Activated B cell treated with CpG ODN at 0.5 μM for 24 hours (primary cell): ENCODE results near the gene FAU. TPM values are rescaled to one million over a fixed set of nuclear protein-coding genes. Genes with fewer than 3 reads are reported as not detected.

ENCODE experiments used
- ATAC-seq: fragments of 200-7000 bp; cut with Tn5 transposase; one replicate; pipeline ENCODE4 v1.10.0; 2021; ENCODE audit warnings: low read depth, mild to moderate bottlenecking, moderate library complexity
- CTCF ChIA-PET: fragments of 350-600 bp; sonication (Branson Sonifier 250); formaldehyde crosslinking; loops from one replicate; lab custom pipeline; 2021; ENCODE audit warnings: antibody characterized with exemption; lab: Charles Lee
- POLR2A ChIA-PET: fragments of 350-600 bp; sonication (Branson Sonifier 250); formaldehyde crosslinking; loops from one replicate; lab custom pipeline; 2021; ENCODE audit warnings: antibody characterized with exemption; lab: Charles Lee
- DNase-seq: peaks from one replicate; pipeline ENCODE4 v3.0.0; 2022
- H3K27ac Mint-ChIP-seq: one replicate; pipeline ENCODE4 v1.8.0; 2020; ENCODE audit warnings: mixed read lengths
- H3K27me3 Mint-ChIP-seq: one replicate; pipeline ENCODE4 v1.8.0; 2021; ENCODE audit warnings: mixed read lengths
- H3K36me3 Mint-ChIP-seq: one replicate; pipeline ENCODE4 v1.8.0; 2021; ENCODE audit warnings: low read depth, mixed read lengths
- H3K4me1 Mint-ChIP-seq: one replicate; pipeline ENCODE4 v1.8.0; 2021; ENCODE audit warnings: mixed read lengths
- H3K4me3 Mint-ChIP-seq: one replicate; pipeline ENCODE4 v1.8.0; 2020; ENCODE audit warnings: mild to moderate bottlenecking, mixed read lengths
- H3K9me3 Mint-ChIP-seq: one replicate; pipeline ENCODE4 v1.8.0; 2020; ENCODE audit warnings: mixed read lengths
- intact Hi-C: fragments of 100-400 bp; cut with micrococcal nuclease; formaldehyde crosslinking; loops from one replicate; pipeline ENCODE4 v1.15.1; 2024
- total RNA-seq: library from RNA; stranded (reverse); gene quantifications from 2 replicates; pipeline ENCODE4 v1.2.3, GENCODE V29; 2022
- TF ChIP-seq, protein P1 (sequence below): fragments of 200-600 bp; IDR thresholded peaks from one replicate; pipeline ENCODE4 v1.8.0; 2022; ENCODE audit warnings: antibody characterized with exemption, mild to moderate bottlenecking

Gene FAU
- total RNA-seq, 1 donor from 2014 or later = 1,416 TPM

DNA sequence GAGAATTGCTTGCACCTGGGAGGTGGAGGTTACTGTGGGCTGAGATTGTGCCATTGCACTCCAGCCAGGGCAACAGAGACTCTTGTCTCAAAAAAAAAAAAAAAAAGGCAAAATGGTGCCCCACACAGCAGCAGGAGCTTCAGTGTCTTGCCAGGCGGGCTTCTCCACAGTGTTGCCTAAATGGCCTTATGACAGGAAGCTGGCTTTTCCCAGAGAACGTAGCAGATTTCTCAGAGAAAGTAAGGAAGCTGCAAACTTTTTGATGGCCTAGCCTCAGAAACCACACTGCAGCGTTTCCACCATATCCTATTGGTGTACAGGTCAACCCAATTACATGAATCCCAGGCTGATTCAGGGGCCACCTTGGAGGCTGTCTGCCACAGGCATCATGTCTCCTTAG, 35.4 kb upstream of the FAU start:
- CTCF ChIA-PET = no interaction called here
- TF ChIP-seq, protein P1, sequence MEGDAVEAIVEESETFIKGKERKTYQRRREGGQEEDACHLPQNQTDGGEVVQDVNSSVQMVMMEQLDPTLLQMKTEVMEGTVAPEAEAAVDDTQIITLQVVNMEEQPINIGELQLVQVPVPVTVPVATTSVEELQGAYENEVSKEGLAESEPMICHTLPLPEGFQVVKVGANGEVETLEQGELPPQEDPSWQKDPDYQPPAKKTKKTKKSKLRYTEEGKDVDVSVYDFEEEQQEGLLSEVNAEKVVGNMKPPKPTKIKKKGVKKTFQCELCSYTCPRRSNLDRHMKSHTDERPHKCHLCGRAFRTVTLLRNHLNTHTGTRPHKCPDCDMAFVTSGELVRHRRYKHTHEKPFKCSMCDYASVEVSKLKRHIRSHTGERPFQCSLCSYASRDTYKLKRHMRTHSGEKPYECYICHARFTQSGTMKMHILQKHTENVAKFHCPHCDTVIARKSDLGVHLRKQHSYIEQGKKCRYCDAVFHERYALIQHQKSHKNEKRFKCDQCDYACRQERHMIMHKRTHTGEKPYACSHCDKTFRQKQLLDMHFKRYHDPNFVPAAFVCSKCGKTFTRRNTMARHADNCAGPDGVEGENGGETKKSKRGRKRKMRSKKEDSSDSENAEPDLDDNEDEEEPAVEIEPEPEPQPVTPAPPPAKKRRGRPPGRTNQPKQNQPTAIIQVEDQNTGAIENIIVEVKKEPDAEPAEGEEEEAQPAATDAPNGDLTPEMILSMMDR = no peak
- Mint-ChIP-seq H3K4me1 (peaks cover 12% of the 10 kb centered on the region), H3K9me3 (no peaks in the 10 kb centered on the region), H3K27ac (no peak overlapping the region), H3K36me3 (no peaks in the 10 kb centered on the region), H3K27me3 (no peaks in the 10 kb centered on the region), H3K4me3 (no peak overlapping the region)
- no peak for DNase-seq
- ATAC-seq = no peak
- POLR2A ChIA-PET = interaction anchor here (0.7 to 1.0 kb wide), 3 partner anchors 12 to 56 kb away, joined by 4 to 5 read pairs (median 4); partner anchors contain the start of gene SYVN1
- intact Hi-C loops = no loop called here

DNA sequence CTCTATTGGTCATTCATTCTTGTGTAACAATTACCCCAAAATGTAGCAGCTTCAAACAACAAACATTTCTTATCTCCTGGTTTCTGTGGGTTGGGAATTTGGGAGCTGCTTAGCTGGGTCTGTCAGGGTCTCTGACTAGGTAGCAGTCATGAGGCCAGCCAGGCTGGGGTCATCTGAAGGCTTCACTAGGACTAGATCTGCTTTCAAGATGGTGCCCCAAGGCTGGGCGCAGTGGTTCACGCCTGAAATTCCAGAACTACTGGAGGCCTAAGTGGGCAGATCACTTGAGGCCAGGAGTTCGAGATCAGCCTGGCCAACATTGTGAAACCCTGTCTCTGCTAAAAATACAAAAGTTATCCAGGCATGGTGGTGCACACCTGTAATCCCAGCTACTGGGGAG, 35.0 kb upstream of the FAU start:
- no peaks in the 10 kb centered on the region for H3K36me3 Mint-ChIP-seq
- POLR2A ChIA-PET = interaction anchor here (0.7 to 1.0 kb wide), 2 partner anchors 12 to 22 kb away, joined by 4 read pairs; partner anchors contain the start of gene SYVN1

DNA sequence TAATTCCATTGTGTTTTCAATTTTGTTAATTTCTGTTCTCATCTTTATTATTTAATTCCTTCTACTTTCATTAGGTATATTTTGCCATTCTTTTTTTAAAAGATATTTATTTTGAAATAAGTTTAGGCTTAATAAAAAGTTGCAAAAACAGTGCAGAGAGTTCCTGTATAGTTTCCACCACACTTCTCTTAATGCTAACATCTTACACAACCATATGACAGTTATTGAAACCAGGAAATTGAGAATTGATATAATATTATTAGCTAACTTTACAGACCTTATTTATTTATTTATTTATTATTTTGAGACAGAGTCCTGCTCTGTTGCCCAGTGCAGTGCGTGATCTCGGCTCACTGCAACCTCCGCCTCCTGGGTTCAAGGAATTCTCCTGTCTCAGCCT, 34.3 kb upstream of the FAU start:
- Mint-ChIP-seq H3K9me3 (no peaks in the 10 kb centered on the region), H3K27me3 (no peaks in the 10 kb centered on the region), H3K36me3 (no peaks in the 10 kb centered on the region), H3K4me3 (no peak overlapping the region), H3K27ac (no peak overlapping the region), H3K4me1 (peaks cover 19% of the 10 kb centered on the region)
- DNase-seq = no peak
- CTCF ChIA-PET = no interaction called here
- POLR2A ChIA-PET = interaction anchor here (1.0 kb wide), 1 partner anchor 21 kb away, joined by 4 read pairs; the partner anchor contains the start of gene SYVN1
- no peak for ATAC-seq
- intact Hi-C loops = no loop called here
- TF ChIP-seq, protein P1 = no peak

More for the DNA sequence above, 35.0 kb upstream of the FAU start:
- TF ChIP-seq, protein P1 = no peak
- Mint-ChIP-seq H3K27ac (no peak overlapping the region), H3K4me3 (no peak overlapping the region), H3K9me3 (no peaks in the 10 kb centered on the region), H3K4me1 (peaks cover 16% of the 10 kb centered on the region), H3K27me3 (no peaks in the 10 kb centered on the region)
- ATAC-seq (no peak), DNase-seq (no peak)
- CTCF ChIA-PET = no interaction called here
- intact Hi-C loops = no loop called here

DNA sequence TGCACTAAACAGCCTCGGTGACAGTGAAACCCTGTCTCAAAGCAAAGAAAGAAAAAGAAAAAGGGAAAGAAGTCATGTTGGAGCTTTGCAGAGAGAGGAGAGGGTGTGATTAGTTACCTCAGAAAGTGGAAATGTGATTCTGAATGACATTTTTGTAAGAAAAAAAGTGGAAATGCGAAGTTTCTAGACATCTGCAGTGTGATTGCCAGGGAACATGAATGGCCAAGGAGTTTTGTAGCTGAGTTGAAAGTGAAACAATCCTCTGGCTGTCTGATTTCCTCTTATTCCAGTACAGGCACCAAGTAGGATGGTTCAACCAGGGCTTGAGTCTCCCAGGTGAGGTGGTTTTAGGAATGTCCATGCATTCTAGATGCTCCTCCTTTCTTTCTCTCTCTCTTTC, 30.2 kb upstream of the FAU start:
- peak overlapping the region; percentile 26 for H3K27ac Mint-ChIP-seq
- H3K4me3 Mint-ChIP-seq = peak overlapping the region; percentile 30
- intact Hi-C loops = no loop called here
- no peaks in the 10 kb centered on the region for H3K36me3 Mint-ChIP-seq
- ATAC-seq = no peak
- POLR2A ChIA-PET = interaction anchor here (0.7 to 2.3 kb wide), 3 partner anchors 17 to 30 kb away, joined by 3 to 15 read pairs (median 6); partner anchors contain the start of gene SYVN1
- DNase-seq = no peak
- CTCF ChIA-PET = no interaction called here
- H3K9me3 Mint-ChIP-seq = no peaks in the 10 kb centered on the region
- no peaks in the 10 kb centered on the region for H3K27me3 Mint-ChIP-seq
- TF ChIP-seq, protein P1 = no peak
- H3K4me1 Mint-ChIP-seq = peaks cover 22% of the 10 kb centered on the region

DNA sequence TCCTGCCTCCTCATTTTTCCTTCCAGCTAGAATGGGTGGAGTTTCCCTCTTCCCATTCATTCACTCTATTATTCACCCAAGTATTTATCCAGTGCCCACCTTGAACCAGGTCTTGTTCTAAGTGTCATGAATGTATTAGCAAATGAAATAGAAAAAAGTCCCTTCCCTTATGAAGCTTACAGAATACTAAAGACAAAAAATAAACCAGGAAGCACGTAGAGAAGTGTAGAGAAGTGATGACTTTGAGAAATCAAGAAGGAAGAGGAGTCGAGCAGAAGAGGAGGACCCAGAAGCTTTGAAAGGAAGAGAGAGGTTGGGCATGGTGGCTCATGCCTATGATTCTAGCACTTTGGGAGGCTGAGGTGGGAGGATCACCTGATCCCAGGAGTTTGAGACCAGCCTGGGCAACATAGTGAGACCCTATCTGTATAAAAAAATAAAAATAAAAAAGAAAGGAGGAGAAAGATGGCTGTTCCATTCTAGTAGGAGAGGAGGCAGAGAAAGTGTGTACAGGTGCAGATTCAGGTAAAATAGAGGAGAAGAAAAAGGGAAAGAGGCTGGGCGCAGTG, 29.5 kb upstream of the FAU start:
- H3K27ac Mint-ChIP-seq = peak overlapping the region; percentile 64
- ATAC-seq = no peak
- POLR2A ChIA-PET = interaction anchor here (1.2 to 2.3 kb wide), 2 partner anchors 17 to 21 kb away, joined by 6 to 15 read pairs; partner anchors contain the start of gene SYVN1

More for the DNA sequence above, 29.5 kb upstream of the FAU start:
- H3K4me1 Mint-ChIP-seq = peaks cover 28% of the 10 kb centered on the region
- no peak for DNase-seq
- H3K4me3 Mint-ChIP-seq = no peak overlapping the region
- H3K9me3 Mint-ChIP-seq = no peaks in the 10 kb centered on the region
- H3K36me3 Mint-ChIP-seq = no peaks in the 10 kb centered on the region
- CTCF ChIA-PET = no interaction called here
- TF ChIP-seq, protein P1 = no peak
- no peaks in the 10 kb centered on the region for H3K27me3 Mint-ChIP-seq
- intact Hi-C loops = no loop called here
